Mononuclear cell (primary cell): Measurements from ENCODE around the gene MAD1L1. TPM values are rescaled to one million over a fixed set of nuclear protein-coding genes. Genes with fewer than 3 reads are reported as not detected.

Experiments used
- H3K27me3 ChIP-seq: 2 replicates; pipeline ENCODE4 v1.6.0; 2011; ENCODE audit warnings: low read length, control low read depth; ENCODE audit not compliant: insufficient read depth
- H3K4me1 ChIP-seq: 2 replicates; pipeline ENCODE4 v1.5.1; 2011; ENCODE audit warnings: mild to moderate bottlenecking, low read length, control low read depth; ENCODE audit not compliant: insufficient read depth
- H3K4me3 ChIP-seq: 2 replicates; pipeline ENCODE4 v1.5.1; 2011; ENCODE audit warnings: mild to moderate bottlenecking, low read length, moderate library complexity
- H3K9me3 ChIP-seq: 2 replicates; pipeline ENCODE4 v1.5.1; 2011; ENCODE audit warnings: low read depth, mild to moderate bottlenecking, control low read depth, low read length
- total RNA-seq: library from RNA; depleted of rRNA; stranded (reverse); fragments of >200 nt; gene quantifications from one replicate; pipeline ENCODE4 v1.2.3, GENCODE V29; 2012

The MAD1L1 gene
- total RNA-seq, 1 donor, result 74.2 TPM

DNA sequence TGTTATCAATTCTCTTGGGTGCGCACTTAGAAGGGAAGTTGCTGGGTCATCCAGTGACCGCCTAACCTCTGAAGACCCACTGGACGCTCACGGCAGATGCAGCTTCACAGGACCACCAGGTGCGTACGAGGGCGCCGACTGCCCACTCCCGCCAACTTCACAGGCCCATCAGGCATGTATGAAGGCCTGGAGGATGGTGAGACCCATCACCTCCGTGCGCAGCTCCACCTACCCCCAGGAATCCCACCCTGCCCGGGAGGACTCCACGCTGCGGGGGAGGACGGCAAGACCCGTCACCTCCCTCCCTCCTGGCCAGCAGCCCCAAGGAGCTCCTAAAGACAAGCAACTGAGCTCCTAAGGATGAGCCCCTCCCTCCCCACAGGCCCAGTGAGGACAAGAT lies 146.9 kb downstream of the MAD1L1 start:
- Histone ChIP-seq H3K4me3 (no peak overlapping the region), H3K9me3 (no peaks in the 10 kb centered on the region), H3K27me3 (no peaks in the 10 kb centered on the region), H3K4me1 (peaks cover 21% of the 10 kb centered on the region)

DNA sequence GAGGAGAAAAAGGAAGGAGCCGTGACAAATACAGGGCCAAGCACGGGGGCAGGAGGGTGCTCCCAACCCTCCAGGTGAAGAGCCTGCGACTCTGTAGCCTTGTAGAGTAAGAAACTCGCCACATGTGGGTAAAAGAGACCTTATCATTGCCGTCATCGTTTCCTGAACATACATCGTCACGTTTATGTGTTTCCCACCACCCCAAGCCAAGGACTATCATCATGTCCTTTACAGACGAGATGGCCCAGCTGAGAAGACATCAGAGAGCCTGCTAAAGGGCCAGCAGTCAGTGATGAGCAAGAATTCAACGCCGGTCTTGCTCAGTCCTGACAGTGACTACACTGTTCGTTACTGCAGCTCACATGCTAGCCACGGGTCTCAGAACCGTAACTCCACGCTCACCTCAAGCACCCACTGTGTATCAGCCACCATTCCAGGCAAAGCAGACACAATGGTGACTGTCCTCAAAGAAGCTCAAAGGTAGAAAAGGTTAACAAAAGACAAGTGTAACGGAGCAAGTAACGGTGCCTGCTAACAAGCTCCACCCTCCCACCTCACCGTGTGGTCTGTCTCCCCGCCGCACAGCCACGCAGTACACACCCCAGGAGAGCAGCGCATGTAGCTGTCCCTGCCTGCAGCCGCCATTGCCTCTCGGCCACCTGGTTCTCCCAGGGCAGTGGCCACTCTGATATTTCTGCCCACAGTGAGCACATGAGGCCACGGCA lies 147.8 kb downstream of the MAD1L1 start:
- H3K27me3 ChIP-seq, result no peaks in the 10 kb centered on the region
- H3K9me3 ChIP-seq, result no peaks in the 10 kb centered on the region
- H3K4me3 ChIP-seq, result no peak overlapping the region
- peaks cover 22% of the 10 kb centered on the region for H3K4me1 ChIP-seq

DNA sequence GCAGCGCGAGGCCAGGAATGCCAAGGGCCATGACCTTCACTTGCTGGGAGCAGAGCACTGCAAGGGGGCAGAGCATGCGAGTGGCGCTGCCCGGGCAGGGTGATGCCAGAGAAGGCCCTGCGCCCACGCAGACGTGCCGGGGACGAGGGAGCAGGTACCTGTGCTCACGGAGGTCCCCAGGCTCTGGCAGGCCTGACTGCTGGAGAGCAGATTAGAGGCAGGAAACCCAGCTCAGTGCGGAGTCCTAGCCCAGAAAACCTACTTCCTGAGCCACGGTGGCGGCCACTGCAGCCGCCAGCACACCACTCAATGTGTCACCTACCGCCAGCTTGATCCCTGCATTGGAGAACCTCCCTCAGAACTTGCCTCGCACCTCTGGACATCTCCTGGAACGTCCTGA lies 148.4 kb downstream of the MAD1L1 start:
- Histone ChIP-seq H3K27me3 (no peaks in the 10 kb centered on the region), H3K4me1 (peaks cover 29% of the 10 kb centered on the region), H3K9me3 (no peaks in the 10 kb centered on the region), H3K4me3 (no peak overlapping the region)

DNA sequence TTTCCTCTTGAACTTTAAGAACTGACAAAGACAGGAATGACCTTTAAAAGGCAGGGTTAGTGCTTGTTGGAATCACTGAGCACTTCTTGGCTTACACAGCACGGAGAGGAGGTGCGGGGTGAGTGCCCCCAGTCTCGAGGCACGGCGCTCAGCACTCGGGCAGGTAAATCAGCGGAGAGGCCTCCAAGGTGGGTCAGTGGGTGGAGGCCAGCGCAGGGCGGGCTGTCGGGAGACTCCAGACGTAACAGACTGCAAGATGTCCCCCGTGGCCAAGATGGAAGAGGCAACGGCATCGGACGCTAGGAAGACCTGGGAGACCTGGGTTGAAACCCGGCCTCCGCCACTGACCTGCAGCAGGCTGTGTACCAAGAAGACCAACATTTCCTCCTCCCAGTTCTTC lies 149.4 kb downstream of the MAD1L1 start:
- peaks cover 31% of the 10 kb centered on the region for H3K4me1 ChIP-seq
- H3K27me3 ChIP-seq, result no peaks in the 10 kb centered on the region
- H3K9me3 ChIP-seq, result no peaks in the 10 kb centered on the region
- no peak overlapping the region for H3K4me3 ChIP-seq

DNA sequence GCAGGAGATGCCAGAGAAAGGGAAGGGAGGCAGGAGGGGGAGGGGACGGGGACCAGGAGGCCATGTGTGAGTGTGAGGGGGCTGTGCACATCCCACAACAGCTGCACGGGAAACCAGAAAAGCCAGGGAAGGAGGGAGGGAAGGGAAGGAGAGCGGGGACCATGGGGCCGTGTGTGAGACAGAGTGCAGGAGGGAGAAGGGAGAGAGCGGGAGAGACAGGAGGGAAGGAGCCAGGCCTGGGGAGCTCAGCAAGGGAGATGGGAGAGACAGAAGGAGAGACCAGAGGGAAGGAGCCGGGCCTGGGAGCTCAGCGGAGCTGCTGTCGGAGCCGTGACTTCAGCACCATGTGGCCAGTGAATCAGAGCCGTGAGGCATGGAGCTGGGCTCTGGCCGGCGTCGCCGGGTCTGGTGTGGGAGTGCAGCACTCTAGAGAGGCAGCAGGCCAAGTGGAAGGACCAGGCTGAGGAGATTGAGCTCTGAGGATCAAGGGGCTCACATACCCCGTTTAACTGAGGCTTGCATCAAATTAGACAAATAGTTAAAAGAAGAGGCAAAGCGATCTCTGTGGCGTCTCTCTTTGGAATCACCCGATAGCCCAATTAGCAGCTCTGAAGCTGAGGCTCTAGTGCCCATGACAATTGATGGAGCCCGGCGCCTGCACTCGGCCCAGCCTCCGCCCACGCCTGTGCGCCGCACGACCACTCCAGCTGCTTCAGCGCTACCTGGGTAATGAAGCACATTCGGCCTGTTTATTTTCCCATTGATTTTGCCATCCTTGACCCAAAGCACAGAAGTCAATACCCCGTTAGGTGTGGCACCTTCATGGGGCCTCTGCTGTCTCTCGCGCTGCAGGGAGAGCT lies 150.4 kb downstream of the MAD1L1 start:
- Histone ChIP-seq H3K4me1 (peaks cover 24% of the 10 kb centered on the region), H3K27me3 (no peaks in the 10 kb centered on the region), H3K9me3 (no peaks in the 10 kb centered on the region), H3K4me3 (no peak overlapping the region)

DNA sequence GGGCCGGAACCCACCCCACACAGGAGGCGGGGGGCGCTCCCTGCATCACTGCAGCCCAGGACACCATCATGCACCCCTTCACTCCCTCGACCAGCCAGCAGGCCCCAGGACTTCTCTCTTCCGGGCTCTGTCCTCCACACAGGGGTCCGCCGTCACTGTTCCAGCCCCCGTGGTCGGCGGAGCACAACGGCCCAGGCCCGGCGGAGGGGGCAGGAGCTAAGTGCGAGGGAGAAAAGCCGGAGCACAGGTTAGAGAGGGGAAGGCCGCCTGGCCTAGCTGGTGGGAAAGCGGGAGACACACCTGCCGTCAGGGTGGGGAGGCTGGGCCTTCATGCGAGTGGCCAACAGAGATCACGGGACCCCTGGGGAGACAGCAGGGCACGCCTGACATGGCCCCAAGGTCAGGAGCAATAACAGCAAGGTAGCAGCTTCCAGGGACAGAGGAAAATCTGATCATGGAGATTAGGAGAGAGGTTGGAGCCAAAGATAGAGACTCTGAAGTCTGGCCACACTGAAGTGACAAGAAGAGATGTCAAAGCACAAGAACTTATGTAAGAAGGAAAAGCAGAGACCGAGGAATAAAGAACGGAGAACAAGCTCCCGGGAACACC lies 151.1 kb downstream of the MAD1L1 start:
- Histone ChIP-seq H3K4me1 (peaks cover 24% of the 10 kb centered on the region), H3K27me3 (no peaks in the 10 kb centered on the region), H3K9me3 (no peaks in the 10 kb centered on the region), H3K4me3 (no peak overlapping the region)

DNA sequence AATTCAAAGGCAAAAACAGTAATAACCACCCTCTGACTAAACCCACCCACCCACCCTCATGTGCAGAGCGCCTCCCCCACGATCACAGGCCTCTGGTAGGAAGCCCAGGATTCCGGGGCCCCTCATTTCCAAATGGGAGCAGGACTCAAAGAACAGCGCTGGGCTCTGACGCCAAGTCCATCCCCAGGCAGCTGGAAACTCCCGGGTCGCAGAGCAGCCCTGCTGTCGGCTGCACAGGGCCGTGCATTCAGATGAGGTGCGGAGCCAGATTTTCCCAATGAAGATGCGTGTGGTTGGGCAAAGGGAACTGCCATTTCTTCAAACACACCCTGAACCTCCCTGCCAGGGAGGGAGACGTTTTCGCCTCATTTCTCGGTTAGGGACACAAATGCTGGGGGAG lies 152.3 kb downstream of the MAD1L1 start:
- Histone ChIP-seq H3K4me3 (no peak overlapping the region), H3K27me3 (no peaks in the 10 kb centered on the region), H3K4me1 (peaks cover 31% of the 10 kb centered on the region), H3K9me3 (no peaks in the 10 kb centered on the region)

DNA sequence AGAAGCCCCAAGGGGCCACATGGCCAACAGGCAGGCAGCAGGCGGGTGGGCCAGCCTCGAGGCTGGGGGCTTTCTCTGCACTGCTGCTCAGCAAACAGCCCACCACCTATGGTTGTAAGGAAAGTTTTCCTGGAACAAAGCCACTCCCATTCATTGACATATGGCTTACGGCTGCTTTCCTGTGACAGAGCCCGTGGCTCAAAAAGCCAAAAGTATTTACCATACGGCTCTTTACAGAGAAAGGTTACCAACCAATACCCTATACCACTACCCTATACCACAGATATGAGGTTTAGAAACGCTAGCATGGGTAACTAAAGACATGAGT lies 152.7 kb downstream of the MAD1L1 start:
- peaks cover 31% of the 10 kb centered on the region for H3K4me1 ChIP-seq
- no peaks in the 10 kb centered on the region for H3K9me3 ChIP-seq
- no peaks in the 10 kb centered on the region for H3K27me3 ChIP-seq
- no peak overlapping the region for H3K4me3 ChIP-seq

DNA sequence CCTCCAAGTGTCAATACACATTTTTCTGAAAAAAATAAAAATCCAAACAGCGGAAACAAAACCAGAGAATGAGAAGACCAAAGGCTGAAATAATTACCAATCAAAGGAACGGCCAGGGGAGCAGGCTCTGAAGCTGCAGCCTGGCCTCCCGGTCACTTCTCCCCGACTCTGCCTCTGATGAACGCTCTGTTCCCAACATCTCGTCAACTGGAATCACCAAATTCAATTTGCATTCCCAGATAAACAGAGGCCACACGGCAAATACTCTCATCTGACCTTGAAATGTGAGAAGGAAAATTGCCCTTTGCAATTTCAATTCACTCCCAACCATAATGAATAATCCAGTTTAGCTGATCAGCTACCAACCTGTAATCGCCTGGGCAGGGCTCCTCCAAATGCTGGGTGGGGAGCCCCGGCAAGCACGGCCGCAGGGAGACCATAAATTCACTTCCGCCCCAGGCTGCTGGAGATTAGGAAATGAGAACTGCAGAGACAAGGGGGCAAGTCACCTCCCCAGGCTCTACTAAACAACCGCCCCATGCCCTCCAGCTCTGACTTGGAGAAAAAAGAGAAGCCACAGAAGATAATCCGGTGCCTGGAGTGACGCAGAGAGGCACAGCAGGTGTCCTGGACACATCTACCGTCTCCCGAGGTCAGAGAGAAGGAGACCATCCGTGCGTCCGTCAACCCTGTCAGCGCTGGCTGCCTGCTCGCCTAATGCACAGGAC lies 153.2 kb downstream of the MAD1L1 start:
- H3K4me1 ChIP-seq, result peaks cover 26% of the 10 kb centered on the region
- no peaks in the 10 kb centered on the region for H3K27me3 ChIP-seq
- no peak overlapping the region for H3K4me3 ChIP-seq
- no peaks in the 10 kb centered on the region for H3K9me3 ChIP-seq

DNA sequence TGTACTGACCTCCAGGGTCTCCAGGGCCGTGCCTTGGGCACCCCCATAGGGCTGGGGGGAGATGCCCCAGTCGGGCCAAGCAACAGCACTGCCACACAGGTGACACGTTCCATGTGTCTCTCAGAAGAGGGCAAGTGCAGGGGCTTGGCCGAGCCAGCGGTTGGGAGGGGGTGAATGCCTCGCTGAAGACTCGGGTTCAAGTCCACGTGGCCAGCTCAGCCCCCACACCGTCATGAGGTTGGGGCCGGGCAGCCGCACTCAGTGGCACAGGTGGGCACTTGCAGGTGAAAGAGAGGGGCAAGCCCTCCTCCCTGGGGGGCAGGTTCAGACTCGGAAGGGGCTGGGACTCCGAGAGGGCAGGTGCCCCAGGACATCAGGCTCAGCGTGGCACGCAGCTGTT lies 153.8 kb downstream of the MAD1L1 start:
- Histone ChIP-seq H3K9me3 (no peaks in the 10 kb centered on the region), H3K27me3 (no peaks in the 10 kb centered on the region), H3K4me1 (peaks cover 20% of the 10 kb centered on the region), H3K4me3 (no peak overlapping the region)

DNA sequence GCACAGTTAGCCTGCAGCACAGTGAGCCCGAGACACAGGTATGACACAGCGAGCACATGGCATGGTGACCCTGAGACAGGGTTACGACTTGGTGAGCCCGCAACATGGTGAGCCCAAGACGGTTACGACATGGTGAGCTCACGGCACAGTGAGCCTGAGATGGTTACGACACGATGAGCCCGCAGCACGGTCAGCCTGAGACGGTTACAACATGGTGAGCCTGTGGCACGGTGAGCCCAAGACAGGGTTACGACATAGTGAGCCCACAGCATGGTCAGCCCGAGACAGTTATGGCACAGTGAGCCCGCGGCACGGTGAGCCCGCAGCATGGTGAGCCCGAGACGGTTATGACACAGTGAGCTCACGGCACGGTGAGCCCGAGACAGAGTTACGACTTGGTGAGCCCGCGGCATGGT lies 156.1 kb downstream of the MAD1L1 start:
- no peaks in the 10 kb centered on the region for H3K27me3 ChIP-seq
- peaks cover 29% of the 10 kb centered on the region for H3K4me1 ChIP-seq
- no peaks in the 10 kb centered on the region for H3K9me3 ChIP-seq
- H3K4me3 ChIP-seq, result no peak overlapping the region

DNA sequence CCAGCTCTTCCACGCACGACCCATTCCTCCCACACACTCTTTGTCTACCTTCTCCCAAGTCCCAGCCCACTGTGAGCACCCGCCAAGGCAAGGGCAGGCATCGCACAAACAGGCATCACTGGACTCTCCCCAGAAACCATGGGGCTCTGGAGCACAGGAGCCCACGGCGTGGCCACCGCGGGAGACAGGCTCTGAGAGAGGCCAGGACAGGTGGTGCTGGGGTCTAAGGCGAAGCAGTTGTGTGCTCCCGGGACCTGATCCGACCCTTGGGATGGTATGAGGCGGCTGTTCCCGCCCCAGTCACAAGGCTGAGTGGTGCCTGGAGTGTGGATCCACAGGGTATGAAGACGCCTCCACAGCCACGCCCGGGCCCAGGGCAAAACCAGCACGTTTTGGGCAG lies 156.9 kb downstream of the MAD1L1 start:
- no peak overlapping the region for H3K4me3 ChIP-seq
- H3K4me1 ChIP-seq, result peaks cover 29% of the 10 kb centered on the region
- H3K27me3 ChIP-seq, result no peaks in the 10 kb centered on the region
- H3K9me3 ChIP-seq, result no peaks in the 10 kb centered on the region

DNA sequence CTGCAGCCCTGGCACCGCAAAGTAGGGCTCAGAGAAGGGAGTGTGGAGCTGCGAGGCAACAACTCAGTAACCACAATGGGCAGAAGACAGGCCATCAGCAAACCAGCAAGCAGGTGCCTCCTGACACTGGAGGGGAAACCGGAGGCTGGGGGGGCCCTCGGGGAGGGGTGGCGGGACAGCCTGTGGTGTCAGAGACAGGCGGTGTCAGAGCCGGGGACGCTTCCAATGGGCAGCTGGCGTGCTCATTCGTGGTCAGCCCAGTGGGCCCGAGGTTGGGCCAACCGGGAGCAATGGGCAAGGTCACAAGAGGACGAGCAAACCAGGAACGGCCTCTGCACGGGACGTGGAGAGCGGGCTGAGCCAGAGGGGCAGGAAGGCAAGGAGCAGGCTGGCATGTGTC lies 158.1 kb downstream of the MAD1L1 start:
- Histone ChIP-seq H3K4me1 (peaks cover 25% of the 10 kb centered on the region), H3K9me3 (no peaks in the 10 kb centered on the region), H3K27me3 (no peaks in the 10 kb centered on the region), H3K4me3 (no peak overlapping the region)

DNA sequence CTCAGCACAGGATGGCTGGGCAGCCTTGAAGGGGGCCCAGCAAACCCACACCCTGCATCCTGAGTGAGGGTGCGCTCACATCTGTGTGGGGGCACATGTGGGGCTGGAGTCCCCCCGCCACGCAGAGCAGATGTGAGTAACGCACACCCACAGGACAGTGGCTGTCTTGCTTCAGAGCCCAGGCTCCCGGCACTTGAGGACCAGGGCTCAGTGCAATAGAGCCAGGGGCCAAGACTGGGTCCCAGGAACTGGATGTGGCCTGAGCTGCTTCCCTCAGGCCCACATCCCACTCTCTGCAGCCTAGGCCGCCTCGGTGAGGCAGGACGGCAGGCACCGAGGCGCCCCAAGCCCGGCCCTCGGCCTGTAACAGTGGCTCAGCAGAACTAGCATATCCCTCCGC lies 159.9 kb downstream of the MAD1L1 start:
- Histone ChIP-seq H3K9me3 (no peaks in the 10 kb centered on the region), H3K4me1 (peaks cover 19% of the 10 kb centered on the region), H3K27me3 (no peaks in the 10 kb centered on the region), H3K4me3 (no peak overlapping the region)

DNA sequence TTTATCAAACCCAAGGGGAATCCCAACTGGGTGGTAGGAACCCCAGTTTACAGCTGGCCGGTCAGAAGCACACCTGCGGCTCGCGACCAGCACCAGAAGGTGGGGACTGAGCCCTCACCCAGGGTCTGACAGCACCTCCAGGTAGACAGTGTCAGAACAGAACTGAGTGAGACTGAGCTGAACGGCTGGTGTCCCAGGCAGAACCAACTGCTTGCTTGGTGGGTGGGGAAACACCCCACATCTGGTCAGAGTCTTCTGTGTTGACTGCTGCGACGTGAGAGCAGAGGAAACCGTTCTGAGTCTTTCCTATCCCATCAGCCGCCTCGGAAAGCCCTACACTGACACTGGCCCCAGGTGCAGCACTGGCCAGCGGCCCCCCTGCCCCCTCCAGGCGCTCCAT lies 160.7 kb downstream of the MAD1L1 start:
- Histone ChIP-seq H3K9me3 (no peaks in the 10 kb centered on the region), H3K27me3 (no peaks in the 10 kb centered on the region), H3K4me1 (peaks cover 19% of the 10 kb centered on the region), H3K4me3 (no peak overlapping the region)
